ENCODE results near the gene HRH3. TPM values are rescaled to one million over a fixed set of nuclear protein-coding genes. Genes with fewer than 3 reads are reported as not detected.

HRH3 gene
- polyA plus RNA-seq, 1 donor from 2014 or later = 2.8 TPM

DNA sequence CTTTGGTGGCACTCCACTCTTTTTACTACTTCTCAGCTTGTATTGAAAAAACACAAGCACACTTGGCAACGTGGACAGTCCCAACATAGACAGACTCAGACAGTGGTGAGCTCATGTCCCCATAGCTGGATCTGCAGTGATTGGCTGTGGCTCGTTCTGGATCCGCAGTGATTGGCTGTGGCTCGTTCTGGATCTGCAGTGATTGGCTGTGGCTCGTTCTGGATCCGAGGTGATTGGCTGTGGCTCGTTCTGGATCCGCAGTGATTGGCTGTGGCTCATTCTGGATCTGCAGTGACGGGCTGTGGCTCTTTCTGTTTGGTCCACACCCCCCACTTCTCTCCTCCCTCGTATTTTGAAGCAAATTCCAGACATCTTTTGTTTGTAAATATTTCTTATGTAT is 46.3 kb upstream of the HRH3 start:
- Histone ChIP-seq H3K4me2 (ENCODE audit: low read length) (no peak overlapping the region), H3K9me3 (ENCODE audit: low read length) (no peaks in the 10 kb centered on the region), H3F3A (ENCODE audit: insufficient read depth, low read length, poor library complexity, severe bottlenecking) (no peaks in the 10 kb centered on the region), H2AFZ (ENCODE audit: low read depth, low read length) (no peak overlapping the region), H4K20me1 (ENCODE audit: insufficient read depth) (no peaks in the 10 kb centered on the region), H3K79me2 (replicated peaks; ENCODE audit: insufficient read depth, low read length) (no peaks in the 10 kb centered on the region), H3K27ac (ENCODE audit: low read length) (no peak overlapping the region), H3K36me3 (ENCODE audit: insufficient read depth, low read length) (no peaks in the 10 kb centered on the region), H3K9me2 (ENCODE audit: insufficient read depth, low read length) (no peaks in the 10 kb centered on the region), H3K4me3 (ENCODE audit: low read length) (no peak overlapping the region), H3K27me3 (ENCODE audit: insufficient read depth, low read depth, low read length) (no peaks in the 10 kb centered on the region), H3K9ac (ENCODE audit: low read length) (no peak overlapping the region)
- TF ChIP-seq TAF1 (IDR thresholded peaks at IDR 0.05; ENCODE audit: low read depth) (no peak), SMC3 (conservative IDR thresholded peaks at IDR 0.05; ENCODE audit: poor library complexity) (no peak), RAD21 (conservative IDR thresholded peaks at IDR 0.05) (no peak), EZH2 (IDR thresholded peaks at IDR 0.05; ENCODE audit: borderline replicate concordance, insufficient read depth, low read length, poor library complexity, severe bottlenecking) (no peak)

DNA sequence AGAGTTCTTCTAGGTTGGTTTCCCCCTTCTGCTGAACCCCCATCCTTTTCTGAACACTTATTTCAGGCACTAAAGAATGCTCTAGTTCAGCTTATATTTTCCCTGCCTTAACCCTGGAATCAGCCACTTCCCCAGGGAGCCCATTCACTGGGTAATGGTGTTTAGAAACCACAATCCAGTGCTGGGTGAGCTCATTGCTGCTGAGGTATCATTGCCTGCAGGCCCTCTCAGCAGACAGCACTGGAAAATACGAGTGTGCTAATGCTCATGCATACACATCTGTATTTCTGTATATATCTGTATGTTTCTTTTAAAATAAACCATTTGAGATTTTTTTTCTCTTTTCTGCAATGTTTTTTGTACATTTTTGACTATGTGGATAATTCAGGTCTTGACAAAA is 45.3 kb upstream of the HRH3 start:
- H3K36me3 ChIP-seq (ENCODE audit: insufficient read depth, low read length) = no peaks in the 10 kb centered on the region
- H3K9me2 ChIP-seq (ENCODE audit: insufficient read depth, low read length) = no peaks in the 10 kb centered on the region
- H3F3A ChIP-seq (ENCODE audit: insufficient read depth, low read length, poor library complexity, severe bottlenecking) = no peaks in the 10 kb centered on the region
- H3K9me3 ChIP-seq (ENCODE audit: low read length) = no peaks in the 10 kb centered on the region
- H3K79me2 ChIP-seq (replicated peaks; ENCODE audit: insufficient read depth, low read length) = no peaks in the 10 kb centered on the region
- no peak overlapping the region for H2AFZ ChIP-seq (ENCODE audit: low read depth, low read length)
- H3K4me3 ChIP-seq (ENCODE audit: low read length) = no peak overlapping the region
- H4K20me1 ChIP-seq (ENCODE audit: insufficient read depth) = no peaks in the 10 kb centered on the region
- no peaks in the 10 kb centered on the region for H3K27me3 ChIP-seq (ENCODE audit: insufficient read depth, low read depth, low read length)
- H3K27ac ChIP-seq (ENCODE audit: low read length) = no peak overlapping the region
- no peak overlapping the region for H3K9ac ChIP-seq (ENCODE audit: low read length)
- TF ChIP-seq SMC3 (conservative IDR thresholded peaks at IDR 0.05; ENCODE audit: poor library complexity) = no peak
- no peak overlapping the region for H3K4me2 ChIP-seq (ENCODE audit: low read length)

DNA sequence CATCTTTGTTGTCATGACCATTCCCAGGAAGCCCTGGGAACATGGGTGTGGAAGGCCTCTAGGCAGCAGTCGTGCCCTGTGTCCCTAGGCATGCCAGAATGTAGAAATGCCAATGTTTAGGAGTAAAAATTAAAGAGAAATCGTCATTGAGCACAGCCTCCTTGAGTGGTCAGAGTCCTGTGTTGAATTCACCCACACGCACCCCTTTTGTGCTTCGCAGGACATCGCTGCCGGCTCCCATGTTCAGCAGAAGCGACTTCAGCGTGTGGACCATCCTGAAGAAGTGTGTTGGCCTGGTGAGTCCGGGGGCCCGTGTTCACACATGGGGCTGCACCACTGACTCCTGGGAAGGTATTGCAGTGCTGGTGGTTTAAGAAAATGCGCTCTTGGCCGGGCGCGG is 43.3 kb upstream of the HRH3 start:
- peaks cover 3% of the 10 kb centered on the region for H3K79me2 ChIP-seq (replicated peaks; ENCODE audit: insufficient read depth, low read length)
- TF ChIP-seq SMC3 (conservative IDR thresholded peaks at IDR 0.05; ENCODE audit: poor library complexity) = no peak
- TF ChIP-seq, protein P1, sequence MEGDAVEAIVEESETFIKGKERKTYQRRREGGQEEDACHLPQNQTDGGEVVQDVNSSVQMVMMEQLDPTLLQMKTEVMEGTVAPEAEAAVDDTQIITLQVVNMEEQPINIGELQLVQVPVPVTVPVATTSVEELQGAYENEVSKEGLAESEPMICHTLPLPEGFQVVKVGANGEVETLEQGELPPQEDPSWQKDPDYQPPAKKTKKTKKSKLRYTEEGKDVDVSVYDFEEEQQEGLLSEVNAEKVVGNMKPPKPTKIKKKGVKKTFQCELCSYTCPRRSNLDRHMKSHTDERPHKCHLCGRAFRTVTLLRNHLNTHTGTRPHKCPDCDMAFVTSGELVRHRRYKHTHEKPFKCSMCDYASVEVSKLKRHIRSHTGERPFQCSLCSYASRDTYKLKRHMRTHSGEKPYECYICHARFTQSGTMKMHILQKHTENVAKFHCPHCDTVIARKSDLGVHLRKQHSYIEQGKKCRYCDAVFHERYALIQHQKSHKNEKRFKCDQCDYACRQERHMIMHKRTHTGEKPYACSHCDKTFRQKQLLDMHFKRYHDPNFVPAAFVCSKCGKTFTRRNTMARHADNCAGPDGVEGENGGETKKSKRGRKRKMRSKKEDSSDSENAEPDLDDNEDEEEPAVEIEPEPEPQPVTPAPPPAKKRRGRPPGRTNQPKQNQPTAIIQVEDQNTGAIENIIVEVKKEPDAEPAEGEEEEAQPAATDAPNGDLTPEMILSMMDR (IDR thresholded peaks at IDR 0.05; ENCODE audit: poor library complexity, severe bottlenecking) = no peak
- no peak for TF ChIP-seq MXI1 (conservative IDR thresholded peaks at IDR 0.05; ENCODE audit: poor library complexity, severe bottlenecking)
- TF ChIP-seq, protein P2, sequence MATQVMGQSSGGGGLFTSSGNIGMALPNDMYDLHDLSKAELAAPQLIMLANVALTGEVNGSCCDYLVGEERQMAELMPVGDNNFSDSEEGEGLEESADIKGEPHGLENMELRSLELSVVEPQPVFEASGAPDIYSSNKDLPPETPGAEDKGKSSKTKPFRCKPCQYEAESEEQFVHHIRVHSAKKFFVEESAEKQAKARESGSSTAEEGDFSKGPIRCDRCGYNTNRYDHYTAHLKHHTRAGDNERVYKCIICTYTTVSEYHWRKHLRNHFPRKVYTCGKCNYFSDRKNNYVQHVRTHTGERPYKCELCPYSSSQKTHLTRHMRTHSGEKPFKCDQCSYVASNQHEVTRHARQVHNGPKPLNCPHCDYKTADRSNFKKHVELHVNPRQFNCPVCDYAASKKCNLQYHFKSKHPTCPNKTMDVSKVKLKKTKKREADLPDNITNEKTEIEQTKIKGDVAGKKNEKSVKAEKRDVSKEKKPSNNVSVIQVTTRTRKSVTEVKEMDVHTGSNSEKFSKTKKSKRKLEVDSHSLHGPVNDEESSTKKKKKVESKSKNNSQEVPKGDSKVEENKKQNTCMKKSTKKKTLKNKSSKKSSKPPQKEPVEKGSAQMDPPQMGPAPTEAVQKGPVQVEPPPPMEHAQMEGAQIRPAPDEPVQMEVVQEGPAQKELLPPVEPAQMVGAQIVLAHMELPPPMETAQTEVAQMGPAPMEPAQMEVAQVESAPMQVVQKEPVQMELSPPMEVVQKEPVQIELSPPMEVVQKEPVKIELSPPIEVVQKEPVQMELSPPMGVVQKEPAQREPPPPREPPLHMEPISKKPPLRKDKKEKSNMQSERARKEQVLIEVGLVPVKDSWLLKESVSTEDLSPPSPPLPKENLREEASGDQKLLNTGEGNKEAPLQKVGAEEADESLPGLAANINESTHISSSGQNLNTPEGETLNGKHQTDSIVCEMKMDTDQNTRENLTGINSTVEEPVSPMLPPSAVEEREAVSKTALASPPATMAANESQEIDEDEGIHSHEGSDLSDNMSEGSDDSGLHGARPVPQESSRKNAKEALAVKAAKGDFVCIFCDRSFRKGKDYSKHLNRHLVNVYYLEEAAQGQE (IDR thresholded peaks at IDR 0.05; ENCODE audit: borderline replicate concordance) = no peak
- no peak for TF ChIP-seq EP300 (conservative IDR thresholded peaks at IDR 0.05; ENCODE audit: poor library complexity, severe bottlenecking)
- TF ChIP-seq RAD21 (conservative IDR thresholded peaks at IDR 0.05) = no peak
- no peak for TF ChIP-seq POLR2AphosphoS5 (IDR thresholded peaks at IDR 0.05)
- no peak for TF ChIP-seq EZH2 (IDR thresholded peaks at IDR 0.05; ENCODE audit: borderline replicate concordance, insufficient read depth, low read length, poor library complexity, severe bottlenecking)
- TF ChIP-seq TAF1 (IDR thresholded peaks at IDR 0.05; ENCODE audit: low read depth) = no peak
- H3K4me3 ChIP-seq (ENCODE audit: low read length) = no peak overlapping the region
- H3K9me3 ChIP-seq (ENCODE audit: low read length) = no peaks in the 10 kb centered on the region
- no peaks in the 10 kb centered on the region for H3K36me3 ChIP-seq (ENCODE audit: insufficient read depth, low read length)
- H3K27ac ChIP-seq (ENCODE audit: low read length) = no peak overlapping the region
- H3F3A ChIP-seq (ENCODE audit: insufficient read depth, low read length, poor library complexity, severe bottlenecking) = no peaks in the 10 kb centered on the region
- no peaks in the 10 kb centered on the region for H4K20me1 ChIP-seq (ENCODE audit: insufficient read depth)
- H3K27me3 ChIP-seq (ENCODE audit: insufficient read depth, low read depth, low read length) = no peaks in the 10 kb centered on the region
- no peak overlapping the region for H2AFZ ChIP-seq (ENCODE audit: low read depth, low read length)
- no peak overlapping the region for H3K4me2 ChIP-seq (ENCODE audit: low read length)
- no peaks in the 10 kb centered on the region for H3K9me2 ChIP-seq (ENCODE audit: insufficient read depth, low read length)
- no peak overlapping the region for H3K9ac ChIP-seq (ENCODE audit: low read length)
